Embryonic facial prominence (tissue), 1 donor: ENCODE measurements around the gene PBLD.

Experiments
- DNase-seq: peaks from one replicate; pipeline ENCODE4 v3.0.0-alpha.2; 2016; ENCODE audit errors: extremely low spot score

The PBLD gene

DNA sequence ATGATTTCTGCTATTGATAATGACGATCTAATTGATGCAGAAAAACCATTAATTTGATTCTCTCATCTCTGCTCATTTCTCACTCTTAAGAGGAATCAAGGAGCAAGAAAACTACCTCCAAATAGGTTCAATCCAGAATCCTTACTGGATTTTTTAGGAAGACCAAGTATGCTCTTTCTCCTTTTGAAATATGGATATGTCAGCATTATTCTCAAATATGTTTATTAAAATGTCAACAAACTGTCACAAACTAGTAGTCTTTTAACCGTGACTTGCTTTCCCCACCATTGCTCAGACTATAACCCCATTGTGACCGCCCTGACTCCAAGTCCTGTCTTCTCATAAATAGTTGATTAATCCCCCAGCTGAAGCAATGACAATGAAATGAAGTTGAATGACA is 99.7 kb downstream of the PBLD start:
- no peak for DNase-seq
